ENCODE measurements around the gene ACOT9.

- TF ChIP-seq MAX (IDR thresholded peaks at IDR 0.05) (no peak), TAF1 (IDR thresholded peaks at IDR 0.05; ENCODE audit: low read depth) (no peak), FOXM1 (IDR thresholded peaks at IDR 0.05; ENCODE audit: borderline replicate concordance, low read depth) (no peak), TCF12 (IDR thresholded peaks at IDR 0.05; ENCODE audit: low read depth) (no peak), USF1 (IDR thresholded peaks at IDR 0.05) (no peak), CEBPB (IDR thresholded peaks at IDR 0.05) (no peak), TEAD4 (IDR thresholded peaks at IDR 0.05) (no peak), NFIC (IDR thresholded peaks at IDR 0.05) (no peak), RAD21 (IDR thresholded peaks at IDR 0.05; ENCODE audit: low read depth) (no peak), EP300 (IDR thresholded peaks at IDR 0.05; ENCODE audit: borderline replicate concordance) (no peak), ZBTB7A (IDR thresholded peaks at IDR 0.05; ENCODE audit: low read depth) (no peak)
These were observed 21.3 kb upstream of the ACOT9 start for GRCh38 chrX:23764188-23764984.

All from Ishikawa (cell line).